Ovary (tissue), 9 donors: Measurements from ENCODE around the gene SERPINA9. TPM values are rescaled to one million over a fixed set of nuclear protein-coding genes. Genes with fewer than 3 reads are reported as not detected.

ENCODE experiments used
- DNase-seq, 5 donors: peaks; one replicate each; pipeline ENCODE4 v3.0.0-alpha.2; 2019 to 2020
- H3K27ac ChIP-seq, 2 donors: fragments of 200-600 bp; one replicate each; pipeline versions ENCODE4 v1.5.1 to v1.8.0; 2019 to 2022
- H3K27me3 ChIP-seq: fragments of 200-600 bp; one replicate; pipeline ENCODE4 v1.8.0; 2022
- H3K36me3 ChIP-seq: fragments of 200-600 bp; sonication (generic); one replicate; pipeline ENCODE4 v1.5.1; 2019
- H3K4me1 ChIP-seq: one replicate; pipeline ENCODE4 v1.8.1; 2013; ENCODE audit warnings: mild to moderate bottlenecking, moderate library complexity; ENCODE audit not compliant: insufficient read depth
- H3K4me3 ChIP-seq: fragments of 200-600 bp; sonication (generic); one replicate; pipeline ENCODE4 v1.5.1; 2017
- H3K9me3 ChIP-seq, 2 donors: fragments of 200-600 bp in 1 of 2; sonication (generic) in 1 of 2; one replicate each; pipeline versions ENCODE4 v1.5.1 to v1.8.1; 2013 to 2019; ENCODE audit warnings: mild to moderate bottlenecking in 1 of 2, moderate library complexity in 1 of 2
- EP300 ChIP-seq: sonication (generic); formaldehyde crosslinking; IDR thresholded peaks from one replicate; pipeline ENCODE4 v1.6.1; 2017; ENCODE audit warnings: antibody characterized with exemption
- POLR2A ChIP-seq: fragments of 450-650 bp; IDR thresholded peaks from one replicate; pipeline ENCODE4 v1.6.1; 2017; ENCODE audit warnings: antibody characterized with exemption, mild to moderate bottlenecking, moderate library complexity
- WGBS, 3 donors: extraction: QIAGEN DNeasy Blood & Tissue Kit in 1 of 3; methylation state at CpG; one replicate each; pipeline versions ENCODE4 v1.1.5 to v1.1.7; 2013 to 2017; 5-methylcytosine and 5-hydroxymethylcytosine counted together
- intact Hi-C, 4 donors: fragments of 100-400 bp; cut with DNase I; formaldehyde crosslinking; loops; one replicate each; pipeline versions ENCODE4 v1.11.0 to v1.15.1; 2022 to 2023
- polyA plus RNA-seq, 2 donors: library from polyadenylated mRNA; stranded (reverse); fragments of 200-250 nt in 1 of 2; fragments of 350-450 nt in 1 of 2; fragmentation: Illumina TruSeq in 1 of 2; extraction: RNeasy Lipid Tissue Mini Kit (QIAGEN cat#74804) in 1 of 2; gene quantifications; one replicate each; pipeline ENCODE4 v1.2.3, GENCODE V29; 2013 to 2014
- total RNA-seq, 7 donors: library from RNA; depleted of rRNA in 2 of 7; stranded (reverse); fragments of >200 nt in 2 of 7; fragmentation: NEBNext Ultra II Directional in 3 of 7; extraction: Animal tissue kit (Norgen Biotek cat#: 25700) in 3 of 7; gene quantifications; one replicate each; pipeline versions ENCODE4 v1.1.0 to v1.2.4, GENCODE V29; 2016 to 2023
- TF ChIP-seq, protein P1 (sequence below), 3 donors: fragments of 450-650 bp in 2 of 3; fragments of 200-600 bp in 1 of 3; IDR thresholded peaks; one replicate each; pipeline versions ENCODE4 v1.5.1 to v1.8.0; 2016 to 2022; ENCODE audit warnings: antibody characterized with exemption in 3 of 3, mild to moderate bottlenecking in 1 of 3
- donor health status: DM: no; HTN: no; CAD: no; lungs with moderate emphysema.
- donor health status: DM: no; HTN: no; CAD: no.
- donor health status: Bipolar disorder and iron deficiency.
- donor health status: DM: yes; HTN: yes; CAD: no.
- donor health status: DM: no; HTN: no; CAD: no.
- donor health status: DM: yes; HTN: yes; CAD: no.

Gene SERPINA9
- total and polyA plus RNA-seq, 9 donors: not detected

DNA sequence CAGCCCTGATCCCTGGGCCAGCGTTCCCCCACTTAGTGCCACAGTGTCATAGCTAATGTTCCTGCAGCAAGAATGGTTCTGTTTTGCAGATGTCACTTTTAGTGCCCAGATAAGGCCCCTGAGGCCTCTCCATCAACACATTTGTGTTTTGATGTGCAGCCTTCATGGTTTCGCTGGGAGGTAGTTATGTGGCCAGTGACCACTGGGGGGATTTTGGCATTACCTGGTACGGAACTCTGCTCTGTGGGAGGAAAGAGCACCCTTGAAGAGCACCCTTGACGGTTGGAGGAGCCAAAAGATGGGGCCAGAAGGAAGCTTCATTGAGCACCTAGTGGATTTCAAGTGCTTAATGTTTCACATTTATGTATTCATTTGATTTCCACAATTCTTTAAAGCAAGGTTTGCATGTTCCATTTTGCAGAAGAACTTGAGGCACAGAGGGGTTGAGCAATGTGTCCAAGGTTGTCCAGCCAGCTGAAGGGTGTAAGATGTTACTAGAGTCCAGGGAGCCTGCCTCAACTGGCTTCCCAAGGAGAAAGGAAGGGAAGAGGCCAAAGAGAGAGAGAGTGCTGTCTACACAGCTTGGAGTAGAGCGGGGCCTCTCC is 36.4 kb downstream of the SERPINA9 start:
- H3K4me1 ChIP-seq: no peaks in the 10 kb centered on the region
- TF ChIP-seq, protein P1, sequence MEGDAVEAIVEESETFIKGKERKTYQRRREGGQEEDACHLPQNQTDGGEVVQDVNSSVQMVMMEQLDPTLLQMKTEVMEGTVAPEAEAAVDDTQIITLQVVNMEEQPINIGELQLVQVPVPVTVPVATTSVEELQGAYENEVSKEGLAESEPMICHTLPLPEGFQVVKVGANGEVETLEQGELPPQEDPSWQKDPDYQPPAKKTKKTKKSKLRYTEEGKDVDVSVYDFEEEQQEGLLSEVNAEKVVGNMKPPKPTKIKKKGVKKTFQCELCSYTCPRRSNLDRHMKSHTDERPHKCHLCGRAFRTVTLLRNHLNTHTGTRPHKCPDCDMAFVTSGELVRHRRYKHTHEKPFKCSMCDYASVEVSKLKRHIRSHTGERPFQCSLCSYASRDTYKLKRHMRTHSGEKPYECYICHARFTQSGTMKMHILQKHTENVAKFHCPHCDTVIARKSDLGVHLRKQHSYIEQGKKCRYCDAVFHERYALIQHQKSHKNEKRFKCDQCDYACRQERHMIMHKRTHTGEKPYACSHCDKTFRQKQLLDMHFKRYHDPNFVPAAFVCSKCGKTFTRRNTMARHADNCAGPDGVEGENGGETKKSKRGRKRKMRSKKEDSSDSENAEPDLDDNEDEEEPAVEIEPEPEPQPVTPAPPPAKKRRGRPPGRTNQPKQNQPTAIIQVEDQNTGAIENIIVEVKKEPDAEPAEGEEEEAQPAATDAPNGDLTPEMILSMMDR (IDR thresholded peaks at IDR 0.05): no peak
- TF ChIP-seq POLR2A (no peak), EP300 (no peak)
- H3K27me3 ChIP-seq: no peaks in the 10 kb centered on the region
- no peak overlapping the region for H3K4me3 ChIP-seq
- intact Hi-C loops: no loop called here
- no peak for DNase-seq
- no peaks in the 10 kb centered on the region for H3K36me3 ChIP-seq
- no peak overlapping the region for H3K27ac ChIP-seq
- no peaks in the 10 kb centered on the region for H3K9me3 ChIP-seq
- 69 to 82% (median 75%) methylated on average over 5 of the region's 5 CpGs for WGBS, 3 donors

DNA sequence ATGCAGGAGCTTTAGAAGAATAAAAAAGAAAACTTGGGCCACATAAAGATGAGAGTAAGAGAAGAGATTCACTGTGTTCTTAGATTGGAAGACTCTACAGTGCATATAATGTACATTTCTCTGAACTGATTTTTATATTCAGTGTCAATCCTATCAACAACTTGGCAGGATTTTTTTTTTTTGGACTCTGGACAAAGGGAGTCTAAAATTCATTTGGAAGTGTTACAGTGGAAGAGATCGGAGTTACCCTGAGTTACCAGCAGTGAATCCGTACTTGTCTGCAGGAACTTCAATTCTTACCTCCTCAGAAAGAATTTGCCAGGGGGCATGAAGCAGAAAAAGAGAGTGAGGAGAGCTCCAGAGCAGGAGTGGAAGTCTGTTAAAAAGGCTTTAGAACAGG is 47.4 kb downstream of the SERPINA9 start:
- H3K9me3 ChIP-seq: no peaks in the 10 kb centered on the region
- no peaks in the 10 kb centered on the region for H3K36me3 ChIP-seq
- DNase-seq: no peak
- no peak overlapping the region for H3K4me3 ChIP-seq
- 36 to 60% (median 43%) methylated on average over 2 of the region's 2 CpGs for WGBS, 3 donors
- H3K27ac ChIP-seq: no peak overlapping the region
- intact Hi-C loops: no loop called here
- TF ChIP-seq, protein P1 (IDR thresholded peaks at IDR 0.05): no peak
- TF ChIP-seq POLR2A: no peak
- no peak for TF ChIP-seq EP300
- H3K27me3 ChIP-seq: no peaks in the 10 kb centered on the region
- H3K4me1 ChIP-seq: no peaks in the 10 kb centered on the region

DNA sequence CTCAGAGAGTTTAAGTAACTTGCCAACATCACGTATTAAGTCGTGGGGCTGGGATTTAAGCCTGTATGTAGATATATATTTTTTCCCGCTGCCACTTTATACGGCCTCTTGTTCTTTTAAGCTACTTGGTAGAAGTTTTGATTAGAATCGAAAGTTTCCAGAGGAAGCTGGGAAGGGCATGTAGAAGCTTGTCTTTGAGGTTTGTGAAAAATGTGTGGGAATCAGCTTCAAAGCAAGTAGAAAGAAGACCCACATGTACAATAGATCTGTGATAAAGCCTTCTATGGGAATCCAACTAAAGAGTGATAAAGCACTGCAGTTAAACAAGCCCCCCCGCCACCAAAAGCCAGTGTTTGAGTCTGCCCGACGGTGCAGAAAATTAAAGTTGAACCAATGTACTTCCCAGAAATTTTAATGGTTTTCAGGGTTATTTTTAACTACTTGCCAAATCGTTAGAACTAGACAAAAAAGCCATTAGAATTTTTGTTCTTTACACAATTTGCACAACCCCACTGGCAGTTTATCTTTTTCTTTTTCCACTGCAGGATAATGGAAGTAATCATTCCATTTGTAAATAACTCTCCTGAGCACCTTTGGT is 48.9 kb downstream of the SERPINA9 start:
- 62 to 79% (median 70%) methylated on average over 9 of the region's 9 CpGs for WGBS, 3 donors
- no peak overlapping the region for H3K4me3 ChIP-seq
- no peaks in the 10 kb centered on the region for H3K9me3 ChIP-seq
- no peaks in the 10 kb centered on the region for H3K4me1 ChIP-seq
- H3K27me3 ChIP-seq: no peaks in the 10 kb centered on the region
- TF ChIP-seq POLR2A: no peak
- TF ChIP-seq, protein P1 (IDR thresholded peaks at IDR 0.05): no peak
- no peak for TF ChIP-seq EP300
- intact Hi-C loops: no loop called here
- no peak for DNase-seq
- no peak overlapping the region for H3K27ac ChIP-seq
- H3K36me3 ChIP-seq: no peaks in the 10 kb centered on the region

DNA sequence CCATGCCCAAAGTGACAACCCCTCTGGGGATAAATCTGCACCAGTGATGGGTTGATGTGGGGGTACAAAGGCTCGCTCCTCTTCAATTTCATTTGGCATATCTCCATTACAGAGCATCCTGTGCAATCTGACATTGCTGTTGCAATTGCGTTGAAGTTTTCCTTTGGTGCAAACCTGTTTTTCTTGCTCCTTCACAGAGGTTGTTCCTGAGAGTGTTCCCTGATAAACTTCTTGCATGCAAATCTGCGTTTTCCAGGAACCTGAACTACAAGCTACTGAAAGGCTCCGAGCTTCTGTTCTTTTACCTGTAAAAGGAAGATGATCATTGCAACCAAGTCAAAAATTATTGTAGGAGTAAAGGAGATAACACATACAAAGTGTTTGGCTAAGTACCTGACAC is 49.5 kb downstream of the SERPINA9 start:
- no peak overlapping the region for H3K27ac ChIP-seq
- H3K9me3 ChIP-seq: no peaks in the 10 kb centered on the region
- no peaks in the 10 kb centered on the region for H3K27me3 ChIP-seq
- 81 to 85% (median 85%) methylated on average over 4 of the region's 4 CpGs for WGBS, 3 donors
- intact Hi-C loops: no loop called here
- H3K36me3 ChIP-seq: no peaks in the 10 kb centered on the region
- TF ChIP-seq, protein P1 (IDR thresholded peaks at IDR 0.05): no peak
- TF ChIP-seq POLR2A (no peak), EP300 (no peak)
- no peak for DNase-seq
- H3K4me3 ChIP-seq: no peak overlapping the region
- no peaks in the 10 kb centered on the region for H3K4me1 ChIP-seq
